Sigmoid colon (tissue), 7 donors: ENCODE data around the gene ELOA. TPM values are rescaled to one million over a fixed set of nuclear protein-coding genes. Genes with fewer than 3 reads are reported as not detected.

ENCODE experiments used
- DNase-seq: peaks from one replicate; pipeline ENCODE4 v3.0.0-alpha.2; 2019
- H3K27ac ChIP-seq, 4 donors: fragments of 200-600 bp; sonication (generic); one replicate each; pipeline ENCODE4 v1.5.1; 2016 to 2019; ENCODE audit warnings: mild to moderate bottlenecking in 1 of 4
- H3K27me3 ChIP-seq, 3 donors: fragments of 200-600 bp; sonication (generic); one replicate each; pipeline ENCODE4 v1.5.1; 2019; ENCODE audit warnings: mild to moderate bottlenecking in 1 of 3
- H3K36me3 ChIP-seq, 4 donors: fragments of 200-600 bp; sonication (generic); one replicate each; pipeline ENCODE4 v1.5.1; 2016 to 2019
- H3K4me1 ChIP-seq, 4 donors: fragments of 200-600 bp; sonication (generic); one replicate each; pipeline ENCODE4 v1.5.1; 2017 to 2019
- H3K4me3 ChIP-seq, 4 donors: fragments of 200-600 bp; sonication (generic); one replicate each; pipeline ENCODE4 v1.5.1; 2017 to 2019; ENCODE audit warnings: mild to moderate bottlenecking in 2 of 4, moderate library complexity in 1 of 4
- H3K9me3 ChIP-seq, 4 donors: fragments of 200-600 bp in 3 of 4; sonication (generic) in 3 of 4; one replicate each; pipeline versions ENCODE4 v1.5.1 to v1.6.1; 2013 to 2019
- CTCF ChIP-seq, 4 experiments: fragments of 450-650 bp in 3 of 4; fragments of 200-600 bp in 1 of 4; IDR thresholded peaks; one replicate each; pipeline ENCODE4 v1.5.1; 2016 to 2019; ENCODE audit warnings: antibody characterized with exemption in 4 of 4, mild to moderate bottlenecking in 3 of 4, moderate library complexity in 2 of 4
- EP300 ChIP-seq, 4 donors: sonication (generic); formaldehyde crosslinking; IDR thresholded peaks; one replicate each; pipeline ENCODE4 v1.6.1; 2017; ENCODE audit warnings: antibody characterized with exemption in 4 of 4
- POLR2A ChIP-seq, 2 donors: fragments of 450-650 bp; IDR thresholded peaks; one replicate each; pipeline ENCODE4 v1.6.1; 2016; ENCODE audit warnings: antibody characterized with exemption in 2 of 2, mild to moderate bottlenecking in 2 of 2, moderate library complexity in 2 of 2
- POLR2AphosphoS5 ChIP-seq, 4 donors: sonication (generic); formaldehyde crosslinking; IDR thresholded peaks; one replicate each; pipeline ENCODE4 v1.6.1; 2017; ENCODE audit warnings: antibody characterized with exemption in 4 of 4
- WGBS, 2 donors: extraction: QIAGEN DNeasy Blood & Tissue Kit; methylation state at CpG; one replicate each; pipeline ENCODE4 v1.1.7; 2013; 5-methylcytosine and 5-hydroxymethylcytosine counted together
- intact Hi-C: fragments of 100-400 bp; cut with DNase I; formaldehyde crosslinking; loops from one replicate; pipeline ENCODE4 v1.15.1; 2023
- polyA plus RNA-seq, 3 donors: library from polyadenylated mRNA; stranded (reverse); fragments of 200-250 nt; gene quantifications; one replicate each; pipeline ENCODE4 v1.2.3, GENCODE V29; 2013
- total RNA-seq, 4 donors: library from RNA; depleted of rRNA; stranded (reverse); fragments of >200 nt; gene quantifications; one replicate each; pipeline ENCODE4 v1.1.0, GENCODE V29; 2016
- donor health status: healthy with polysubstance abuse.
- donor health status: Bipolar disorder and iron deficiency.
- donor health status: healthy.

Gene ELOA
- total and polyA plus RNA-seq, 7 donors: 12.3 to 29.9 (median 25.7) TPM

- Histone ChIP-seq H3K36me3 (peaks cover 0 to 25% (median 8%) of the 10 kb centered on the region in 4 donors), H3K27me3 (no peaks in the 10 kb centered on the region), H3K27ac (no peak overlapping the region), H3K4me1 (peaks cover 0 to 42% (median 31%) of the 10 kb centered on the region in 4 donors), H3K9me3 (no peaks in the 10 kb centered on the region), H3K4me3 (no peak overlapping the region)
- intact Hi-C loops: no loop called here
- no peak for DNase-seq
- 73 to 88% methylated on average over 20 of the region's 20 CpGs for WGBS, 2 donors
- TF ChIP-seq POLR2AphosphoS5 (IDR thresholded peaks at IDR 0.05): no peak
Observed at GRCh38 chr1:23797478-23798448, 54.5 kb downstream of the ELOA start.

- TF ChIP-seq EP300 (IDR thresholded peaks at IDR 0.05) (no peak), CTCF (IDR thresholded peaks at IDR 0.05) (no peak), POLR2AphosphoS5 (IDR thresholded peaks at IDR 0.05) (no peak), POLR2A (IDR thresholded peaks at IDR 0.05) (no peak)
- peak overlapping the region in 2 of 4 donors; percentile 88 to 93 for H3K27ac ChIP-seq
- no peaks in the 10 kb centered on the region for H3K9me3 ChIP-seq
- peaks cover 0 to 33% (median 22%) of the 10 kb centered on the region in 4 donors for H3K4me1 ChIP-seq
- intact Hi-C loops: no loop called here
- H3K4me3 ChIP-seq: no peak overlapping the region
- 81 to 90% methylated on average over 12 of the region's 12 CpGs for WGBS, 2 donors
- no peaks in the 10 kb centered on the region for H3K27me3 ChIP-seq
- DNase-seq: no peak
- H3K36me3 ChIP-seq: peaks cover 0 to 22% (median 8%) of the 10 kb centered on the region in 4 donors
Observed at GRCh38 chr1:23798662-23799142, 55.4 kb downstream of the ELOA start.

- no peak for DNase-seq
- Histone ChIP-seq H3K4me3 (peak overlapping the region in 3 of 4 donors; percentile 69 to 93 (median 83)), H3K27me3 (no peaks in the 10 kb centered on the region), H3K4me1 (peaks cover 0 to 28% (median 20%) of the 10 kb centered on the region in 4 donors), H3K9me3 (no peaks in the 10 kb centered on the region), H3K27ac (peak overlapping the region in 3 of 4 donors; percentile 86 to 93 (median 88)), H3K36me3 (peaks cover 0 to 22% (median 7%) of the 10 kb centered on the region in 4 donors)
- no peak for TF ChIP-seq POLR2A (IDR thresholded peaks at IDR 0.05)
- TF ChIP-seq EP300 (IDR thresholded peaks at IDR 0.05): no peak
- no peak for TF ChIP-seq CTCF (IDR thresholded peaks at IDR 0.05)
- TF ChIP-seq POLR2AphosphoS5 (IDR thresholded peaks at IDR 0.05): no peak
- intact Hi-C loops: no loop called here
- 43 to 67% methylated on average over 7 of the region's 7 CpGs for WGBS, 2 donors
Observed at GRCh38 chr1:23799255-23799569, 55.9 kb downstream of the ELOA start.

- Histone ChIP-seq H3K36me3 (peaks cover 0 to 20% (median 3%) of the 10 kb centered on the region in 4 donors), H3K27me3 (no peaks in the 10 kb centered on the region), H3K4me1 (peaks cover 0 to 28% (median 20%) of the 10 kb centered on the region in 4 donors), H3K4me3 (peak overlapping the region; percentile 69 to 93 (median 76)), H3K27ac (peak overlapping the region; percentile 86 to 94 (median 90)), H3K9me3 (no peaks in the 10 kb centered on the region)
- TF ChIP-seq POLR2AphosphoS5 (IDR thresholded peaks at IDR 0.05): peak in 3 of 4 donors; percentile 43 to 74 (median 44)
- no peak for TF ChIP-seq EP300 (IDR thresholded peaks at IDR 0.05)
- TF ChIP-seq CTCF (IDR thresholded peaks at IDR 0.05): no peak
- TF ChIP-seq POLR2A (IDR thresholded peaks at IDR 0.05): peak in 1 of 2 donors; percentile 68
- DNase-seq: no peak
- intact Hi-C loops: loop anchor here (2.0 to 10.0 kb wide), 3 partner anchors 23 to 158 kb away; partner anchors contain the start of genes FUCA1 and PNRC2
- WGBS, 2 donors: 1 to 3% methylated on average over 48 of the region's 48 CpGs
Observed at GRCh38 chr1:23799570-23800399, 56.5 kb downstream of the ELOA start.
